GM12878 (cell line): ENCODE results near the gene LAD1.

Source experiments
- POLR2A ChIP-seq: IDR thresholded peaks from 2 replicates; pipeline ENCODE4 v1.6.1; 2011; ENCODE audit warnings: low read depth, mild to moderate bottlenecking, low read length
- RCOR1 ChIP-seq: conservative IDR thresholded peaks from 2 replicates; pipeline ENCODE4 v1.6.1; 2012; ENCODE audit warnings: low read depth, low read length, improper control_type of control experiment

GRCh38 chr1:201414051-201414738, 15.1 kb upstream of the LAD1 start:
- TF ChIP-seq POLR2A (no peak), RCOR1 (no peak)
